HepG2 (cell line): ENCODE measurements around the gene DENND4B. TPM values are rescaled to one million over a fixed set of nuclear protein-coding genes. Genes with fewer than 3 reads are reported as not detected.
A peak's percentile ranks its signal among the peaks of the same experiment; 100 is the strongest.

Source experiments
- AGO1 ChIP-seq: fragments of 200-400 bp; formaldehyde crosslinking; IDR thresholded peaks from 2 replicates; pipeline ENCODE4 v1.6.1; 2017; ENCODE audit warnings: mild to moderate bottlenecking, low read depth, low read length, moderate library complexity; ENCODE audit not compliant: poor library complexity, severe bottlenecking
- ARNTL ChIP-seq: sonication (generic); formaldehyde crosslinking; IDR thresholded peaks from 2 replicates; pipeline ENCODE4 v1.4.0; 2020; ENCODE audit warnings: mild to moderate bottlenecking, missing genetic modification reagents
- BCL3 ChIP-seq: sonication (generic); formaldehyde crosslinking; IDR thresholded peaks from 2 replicates; pipeline ENCODE4 v1.5.1; 2020; ENCODE audit warnings: mild to moderate bottlenecking, missing genetic modification reagents, moderate library complexity
- IRX3 ChIP-seq: sonication (generic); formaldehyde crosslinking; IDR thresholded peaks from 2 replicates; pipeline ENCODE4 v1.8.1; 2023; ENCODE audit warnings: mild to moderate bottlenecking, low read depth, missing genetic modification reagents, borderline replicate concordance
- KIAA2018 ChIP-seq: sonication (generic); formaldehyde crosslinking; IDR thresholded peaks from 2 replicates; pipeline ENCODE4 v1.5.0; 2020; ENCODE audit warnings: mild to moderate bottlenecking, missing genetic modification reagents, borderline replicate concordance
- NFATC3 ChIP-seq: sonication (generic); formaldehyde crosslinking; IDR thresholded peaks from 2 replicates; pipeline ENCODE4 v1.5.1; 2020; ENCODE audit warnings: mild to moderate bottlenecking, missing genetic modification reagents
- NFYB ChIP-seq: sonication (generic); formaldehyde crosslinking; IDR thresholded peaks from 2 replicates; pipeline ENCODE4 v1.4.0; 2020; ENCODE audit warnings: missing genetic modification reagents
- SIX4 ChIP-seq: sonication (generic); formaldehyde crosslinking; IDR thresholded peaks from 2 replicates; pipeline ENCODE4 v1.4.0; 2020; ENCODE audit warnings: missing genetic modification reagents
- TMF1 ChIP-seq: sonication (generic); formaldehyde crosslinking; IDR thresholded peaks from 2 replicates; pipeline ENCODE4 v1.8.1; 2022; ENCODE audit warnings: low read depth, missing genetic modification reagents
- TP53 ChIP-seq: sonication (generic); formaldehyde crosslinking; conservative IDR thresholded peaks from 2 replicates; pipeline ENCODE4 v1.4.0; 2020; ENCODE audit warnings: missing genetic modification reagents
- ZNF644 ChIP-seq: IDR thresholded peaks from 2 replicates; pipeline ENCODE4 v1.6.1; 2016; ENCODE audit warnings: low read depth
- ZNF687 ChIP-seq: sonication (generic); formaldehyde crosslinking; IDR thresholded peaks from 2 replicates; pipeline ENCODE4 v1.5.1; 2020; ENCODE audit warnings: mild to moderate bottlenecking, missing genetic modification reagents, moderate library complexity
- ZNF781 ChIP-seq: sonication (generic); formaldehyde crosslinking; IDR thresholded peaks from 2 replicates; pipeline ENCODE4 v1.5.1; 2020; ENCODE audit warnings: borderline replicate concordance, mild to moderate bottlenecking, missing genetic modification reagents; ENCODE audit errors: not compliant biosample characterization
- polyA plus RNA-seq, 8 experiments: library from polyadenylated mRNA; depleted of rRNA in 3 of 8; stranded (reverse) in 7 of 8; unstranded in 1 of 8; fragments of >200 nt; fragmentation: Illumina TruSeq in 4 of 8; extraction: Trizol in 4 of 8; gene quantifications; 2 replicates each; pipeline versions ENCODE4 v1.2.1 to v1.2.3, GENCODE V29; 2011 to 2016; ENCODE audit warnings: low read depth in 4 of 8, missing spikeins in 1 of 8, mixed read lengths in 1 of 8; ENCODE audit not compliant: insufficient read depth in 1 of 8
- total RNA-seq, 5 experiments: library from RNA; depleted of rRNA; stranded (reverse); fragments of >200 nt; fragmentation: Illumina TruSeq; extraction: Trizol; gene quantifications; 2 replicates each; pipeline ENCODE4 v1.2.3, GENCODE V29; 2016; ENCODE audit warnings: low read depth in 1 of 5

Gene DENND4B
- total and polyA plus RNA-seq, 2 of the 13 experiments (the other 11 are each of a cell fraction or from before 2014, with no cell fraction given), result 15.1 to 20.3 TPM

GRCh38 chr1:153977250-153978240 is 31.0 kb upstream of the DENND4B start, which contains the start of gene JTB (continued):
- peak; percentile 99 for TF ChIP-seq ZNF687 (CRISPR knock-in tag)
- TF ChIP-seq SIX4, result 0 out of 2 replicates have a peak, but pooled peaks have one; percentile 1
- TF ChIP-seq TMF1 (CRISPR knock-in tag), result 0 out of 2 replicates have a peak, but pooled peaks have one; percentile 77
- no peak for TF ChIP-seq TP53 (CRISPR knock-in tag)
- TF ChIP-seq IRX3 (CRISPR knock-in tag), result 0 out of 2 replicates have a peak, but pooled peaks have one; percentile 77
- no peak for TF ChIP-seq ZNF644
- no peak for TF ChIP-seq KIAA2018
- no peak for TF ChIP-seq ZNF781 (CRISPR knock-in tag)
- peak; percentile 87; the same call in 1 of the 2 replicates for TF ChIP-seq BCL3 (CRISPR knock-in tag)
- TF ChIP-seq NFYB (CRISPR knock-in tag), result peak; percentile 76
- peak; percentile 56 for TF ChIP-seq AGO1
- no peak for TF ChIP-seq ARNTL
- no peak for TF ChIP-seq NFATC3 (CRISPR knock-in tag)
